ENCODE results near the gene NDUFA5. TPM values are rescaled to one million over a fixed set of nuclear protein-coding genes. Genes with fewer than 3 reads are reported as not detected.
"Not testable (repeated sequence)": the region's sequence is repeated elsewhere in the genome, so short reads cannot be mapped to it uniquely, and the experiment has no call there.

Gene NDUFA5
- polyA plus RNA-seq, 1 donor: 155 TPM

GRCh38 chr7:123528265-123528664 lies 29.4 kb downstream of the NDUFA5 start:
- no peaks in the 10 kb centered on the region for H3K36me3 ChIP-seq (ENCODE audit: control insufficient read depth, insufficient read depth, low read length)
- no peak for DNase-seq
- no peak overlapping the region for H3K4me3 ChIP-seq (ENCODE audit: low read length)
- H3K27ac ChIP-seq (ENCODE audit: low read length): no peak overlapping the region
- no CpG with 5 or more reads among the region's 5 CpGs for WGBS (ENCODE audit: insufficient coverage, low lambda C conversion rate)
- H3K27me3 ChIP-seq (ENCODE audit: control insufficient read depth, insufficient read depth, low read length): peaks cover 16% of the 10 kb centered on the region
- no peaks in the 10 kb centered on the region for H3K4me1 ChIP-seq (ENCODE audit: control insufficient read depth, insufficient read depth, low read length)
- no peaks in the 10 kb centered on the region for H3K9me3 ChIP-seq (ENCODE audit: control insufficient read depth, low read depth, low read length)

DNA sequence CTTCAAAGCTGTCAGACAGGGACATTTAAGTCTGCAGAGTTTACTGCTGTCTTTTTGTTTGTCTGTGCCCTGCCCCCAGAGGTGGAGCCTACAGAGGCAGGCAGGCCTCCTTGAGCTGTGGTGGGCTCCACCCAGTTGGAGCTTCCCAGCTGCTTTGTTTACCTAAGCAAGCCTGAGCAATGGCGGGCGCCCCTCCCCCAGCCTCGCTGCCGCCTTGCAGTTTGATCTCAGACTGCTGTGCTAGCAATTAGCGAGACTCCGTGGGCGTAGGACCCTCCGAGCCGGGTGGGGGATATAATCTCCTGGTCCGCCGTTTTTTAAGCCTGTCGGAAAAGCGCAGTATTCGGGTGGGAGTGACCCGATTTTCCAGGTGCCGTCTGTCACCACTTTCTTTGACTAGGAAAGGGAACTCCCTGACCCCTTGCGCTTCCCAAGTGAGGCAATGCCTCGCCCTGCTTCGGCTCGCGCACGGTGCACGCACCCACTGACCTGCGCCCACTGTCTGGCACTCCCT lies 29.8 kb downstream of the NDUFA5 start:
- not testable (repeated sequence) for DNase-seq; H3K4me1 ChIP-seq (ENCODE audit: control insufficient read depth, insufficient read depth, low read length); H3K9me3 ChIP-seq (ENCODE audit: control insufficient read depth, low read depth, low read length); H3K36me3 ChIP-seq (ENCODE audit: control insufficient read depth, insufficient read depth, low read length); H3K4me3 ChIP-seq (ENCODE audit: low read length); H3K27ac ChIP-seq (ENCODE audit: low read length)
- WGBS (ENCODE audit: insufficient coverage, low lambda C conversion rate): no CpG with 5 or more reads among the region's 24 CpGs
- H3K27me3 ChIP-seq (ENCODE audit: control insufficient read depth, insufficient read depth, low read length): peaks cover 12% of the 10 kb centered on the region

DNA sequence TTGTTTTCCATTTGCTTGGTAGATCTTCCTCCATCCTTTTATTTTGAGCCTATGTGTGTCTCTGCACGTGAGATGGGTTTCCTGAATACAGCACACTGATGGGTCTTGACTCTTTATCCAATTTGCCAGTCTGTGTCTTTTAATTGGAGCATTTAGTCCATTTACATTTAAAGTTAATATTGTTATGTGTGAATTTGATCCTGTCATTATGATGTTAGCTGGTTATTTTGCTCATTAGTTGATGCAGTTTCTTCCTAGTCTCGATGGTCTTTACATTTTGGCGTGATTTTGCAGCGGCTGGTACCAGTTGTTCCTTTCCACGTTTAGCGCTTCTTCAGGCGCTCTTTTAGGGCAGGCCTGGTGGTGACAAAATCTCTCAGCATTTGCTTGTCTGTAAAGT lies 31.1 kb downstream of the NDUFA5 start:
- DNase-seq; H3K4me3 ChIP-seq (ENCODE audit: low read length); H3K27ac ChIP-seq (ENCODE audit: low read length); H3K27me3 ChIP-seq (ENCODE audit: control insufficient read depth, insufficient read depth, low read length); H3K9me3 ChIP-seq (ENCODE audit: control insufficient read depth, low read depth, low read length); H3K4me1 ChIP-seq (ENCODE audit: control insufficient read depth, insufficient read depth, low read length); H3K36me3 ChIP-seq (ENCODE audit: control insufficient read depth, insufficient read depth, low read length): not testable (repeated sequence)
- no CpG with 5 or more reads among the region's 7 CpGs for WGBS (ENCODE audit: insufficient coverage, low lambda C conversion rate)

GRCh38 chr7:123522066-123522465 lies 35.6 kb downstream of the NDUFA5 start:
- peak; percentile 9 to 53 for DNase-seq
- 0% methylated on average over 1 of the region's 2 CpGs for WGBS (ENCODE audit: insufficient coverage, low lambda C conversion rate)
- no peak overlapping the region for H3K27ac ChIP-seq (ENCODE audit: low read length)
- H3K4me1 ChIP-seq (ENCODE audit: control insufficient read depth, insufficient read depth, low read length): no peaks in the 10 kb centered on the region
- H3K27me3 ChIP-seq (ENCODE audit: control insufficient read depth, insufficient read depth, low read length): no peaks in the 10 kb centered on the region
- no peaks in the 10 kb centered on the region for H3K9me3 ChIP-seq (ENCODE audit: control insufficient read depth, low read depth, low read length)
- no peak overlapping the region for H3K4me3 ChIP-seq (ENCODE audit: low read length)
- no peaks in the 10 kb centered on the region for H3K36me3 ChIP-seq (ENCODE audit: control insufficient read depth, insufficient read depth, low read length)

DNA sequence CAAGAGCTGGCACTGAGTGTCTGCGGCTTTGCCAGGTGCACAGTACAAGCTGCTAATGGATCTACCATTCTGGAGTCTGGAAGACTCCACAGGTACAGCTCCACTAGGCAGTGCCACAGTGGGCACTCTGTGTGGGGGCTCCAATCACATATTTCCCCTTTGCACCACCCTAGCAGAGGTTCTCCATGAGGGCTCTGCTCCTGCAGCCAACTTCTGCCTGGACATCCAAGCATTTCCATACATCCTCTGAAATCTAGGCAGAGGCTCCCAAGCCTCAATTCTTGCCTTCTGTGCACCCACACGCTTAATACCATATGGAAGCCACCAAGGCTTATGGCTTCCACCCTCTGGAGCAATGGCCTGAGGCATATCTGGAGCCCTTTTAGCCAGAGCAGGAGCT lies 52.4 kb downstream of the NDUFA5 start:
- WGBS (ENCODE audit: insufficient coverage, low lambda C conversion rate): no CpG with 5 or more reads among the region's 2 CpGs
- H3K4me1 ChIP-seq (ENCODE audit: control insufficient read depth, insufficient read depth, low read length): no peaks in the 10 kb centered on the region
- no peak overlapping the region for H3K4me3 ChIP-seq (ENCODE audit: low read length)
- H3K36me3 ChIP-seq (ENCODE audit: control insufficient read depth, insufficient read depth, low read length): no peaks in the 10 kb centered on the region
- H3K27ac ChIP-seq (ENCODE audit: low read length): no peak overlapping the region
- DNase-seq: no peak
- peaks cover 10% of the 10 kb centered on the region for H3K9me3 ChIP-seq (ENCODE audit: control insufficient read depth, low read depth, low read length)
- H3K27me3 ChIP-seq (ENCODE audit: control insufficient read depth, insufficient read depth, low read length): no peaks in the 10 kb centered on the region

DNA sequence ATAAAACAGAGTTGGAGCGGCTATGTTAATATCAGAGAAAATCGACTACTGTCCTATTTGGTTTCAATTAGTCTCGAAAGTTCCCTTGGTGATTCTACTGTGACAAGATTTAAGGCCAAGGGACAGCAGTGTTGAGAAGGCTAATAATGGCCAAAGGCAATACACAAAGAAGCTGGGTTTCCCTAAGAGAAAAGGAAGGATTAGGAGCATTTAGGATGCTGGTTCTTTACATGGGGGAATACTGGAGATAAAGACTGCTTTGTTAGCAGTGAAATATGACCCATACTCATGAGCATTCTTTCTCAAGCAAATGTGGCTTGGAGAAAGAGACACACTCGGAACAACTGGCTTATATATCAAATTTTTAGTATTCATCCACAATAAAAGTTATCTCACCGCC lies 55.4 kb downstream of the NDUFA5 start:
- DNase-seq: no peak
- Histone ChIP-seq H3K36me3 (ENCODE audit: control insufficient read depth, insufficient read depth, low read length) (no peaks in the 10 kb centered on the region), H3K4me3 (ENCODE audit: low read length) (no peak overlapping the region), H3K4me1 (ENCODE audit: control insufficient read depth, insufficient read depth, low read length) (no peaks in the 10 kb centered on the region), H3K27ac (ENCODE audit: low read length) (no peak overlapping the region), H3K9me3 (ENCODE audit: control insufficient read depth, low read depth, low read length) (peaks cover 10% of the 10 kb centered on the region), H3K27me3 (ENCODE audit: control insufficient read depth, insufficient read depth, low read length) (no peaks in the 10 kb centered on the region)
- 95% methylated on average over 4 of the region's 5 CpGs for WGBS (ENCODE audit: insufficient coverage, low lambda C conversion rate)

- Histone ChIP-seq H3K4me3 (ENCODE audit: low read length) (no peak overlapping the region), H3K9me3 (ENCODE audit: control insufficient read depth, low read depth, low read length) (peaks cover 9% of the 10 kb centered on the region), H3K36me3 (ENCODE audit: control insufficient read depth, insufficient read depth, low read length) (no peaks in the 10 kb centered on the region), H3K27me3 (ENCODE audit: control insufficient read depth, insufficient read depth, low read length) (no peaks in the 10 kb centered on the region), H3K27ac (ENCODE audit: low read length) (no peak overlapping the region), H3K4me1 (ENCODE audit: control insufficient read depth, insufficient read depth, low read length) (no peaks in the 10 kb centered on the region)
- DNase-seq: no peak
- WGBS (ENCODE audit: insufficient coverage, low lambda C conversion rate): no CpG with 5 or more reads among the region's 1 CpG
These were observed 56.6 kb downstream of the NDUFA5 start for GRCh38 chr7:123500878-123501489.

DNA sequence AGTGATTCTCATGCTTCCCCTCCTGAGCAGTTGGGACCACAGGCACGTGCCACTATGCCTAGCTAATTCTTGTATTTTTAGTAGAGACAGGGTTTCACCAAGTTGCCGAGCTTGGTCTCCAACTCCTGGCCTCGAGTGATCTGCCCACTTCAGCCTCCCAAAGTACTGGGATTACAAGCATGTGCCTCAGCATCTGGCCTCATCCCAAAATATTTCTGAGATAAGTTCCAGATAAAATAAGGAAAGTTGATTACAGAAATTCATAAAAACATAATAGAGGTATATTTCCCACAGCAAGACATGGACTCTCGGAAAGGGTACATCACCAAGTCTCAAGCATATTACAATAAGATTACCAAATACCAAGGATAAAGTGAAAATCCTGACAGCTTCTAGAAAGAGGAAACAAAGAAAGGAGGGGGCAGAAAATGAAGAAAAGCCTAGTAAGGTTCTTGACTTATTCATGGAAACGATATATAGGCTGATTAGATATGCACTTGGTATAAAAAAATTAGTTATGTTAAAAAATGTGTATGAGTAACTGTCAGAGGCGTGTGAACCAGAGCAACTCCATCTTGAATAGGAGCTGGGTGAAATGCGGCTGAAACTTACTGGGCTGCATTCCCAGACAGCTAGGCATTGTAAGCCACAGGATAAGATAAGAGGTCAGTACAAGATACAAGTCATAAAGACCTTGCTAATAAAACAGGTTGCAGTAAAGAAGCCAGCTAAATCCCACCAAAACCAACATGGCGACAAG lies 58.2 kb downstream of the NDUFA5 start:
- Histone ChIP-seq H3K36me3 (ENCODE audit: control insufficient read depth, insufficient read depth, low read length) (no peaks in the 10 kb centered on the region), H3K27me3 (ENCODE audit: control insufficient read depth, insufficient read depth, low read length) (no peaks in the 10 kb centered on the region), H3K4me3 (ENCODE audit: low read length) (no peak overlapping the region), H3K9me3 (ENCODE audit: control insufficient read depth, low read depth, low read length) (no peaks in the 10 kb centered on the region), H3K4me1 (ENCODE audit: control insufficient read depth, insufficient read depth, low read length) (no peaks in the 10 kb centered on the region), H3K27ac (ENCODE audit: low read length) (no peak overlapping the region)
- no CpG with 5 or more reads among the region's 8 CpGs for WGBS (ENCODE audit: insufficient coverage, low lambda C conversion rate)
- DNase-seq: peak; percentile 9 to 32

- Histone ChIP-seq H3K36me3 (ENCODE audit: control insufficient read depth, insufficient read depth, low read length) (no peaks in the 10 kb centered on the region), H3K27me3 (ENCODE audit: control insufficient read depth, insufficient read depth, low read length) (no peaks in the 10 kb centered on the region), H3K27ac (ENCODE audit: low read length) (no peak overlapping the region), H3K9me3 (ENCODE audit: control insufficient read depth, low read depth, low read length) (no peaks in the 10 kb centered on the region), H3K4me1 (ENCODE audit: control insufficient read depth, insufficient read depth, low read length) (no peaks in the 10 kb centered on the region), H3K4me3 (ENCODE audit: low read length) (no peak overlapping the region)
- 47% methylated on average over 2 of the region's 2 CpGs for WGBS (ENCODE audit: insufficient coverage, low lambda C conversion rate)
- DNase-seq: peak; percentile 6 to 45
These were observed 59.0 kb downstream of the NDUFA5 start for GRCh38 chr7:123498601-123499000.

DNA sequence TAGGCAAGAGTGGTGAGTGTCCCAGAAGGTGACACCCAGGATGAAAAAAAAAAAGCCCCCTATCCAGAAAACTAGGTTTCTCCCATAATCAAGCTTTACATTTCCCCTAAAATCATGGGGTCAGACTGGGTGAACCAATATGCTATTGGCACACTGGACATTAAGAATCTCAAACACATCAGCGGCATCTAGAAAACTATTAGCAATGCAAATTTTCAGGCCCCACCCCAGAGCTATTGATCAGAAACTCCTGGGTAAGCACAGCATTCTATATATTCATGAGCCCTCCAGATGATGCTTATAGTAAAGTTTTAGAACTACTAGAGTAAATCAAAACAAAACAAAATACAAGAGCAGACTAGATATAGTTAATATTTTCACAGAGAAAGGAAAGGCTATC lies 59.6 kb downstream of the NDUFA5 start:
- Histone ChIP-seq H3K36me3 (ENCODE audit: control insufficient read depth, insufficient read depth, low read length) (no peaks in the 10 kb centered on the region), H3K9me3 (ENCODE audit: control insufficient read depth, low read depth, low read length) (no peaks in the 10 kb centered on the region), H3K4me1 (ENCODE audit: control insufficient read depth, insufficient read depth, low read length) (no peaks in the 10 kb centered on the region), H3K27ac (ENCODE audit: low read length) (no peak overlapping the region), H3K4me3 (ENCODE audit: low read length) (no peak overlapping the region), H3K27me3 (ENCODE audit: control insufficient read depth, insufficient read depth, low read length) (peaks cover under 1% of the 10 kb centered on the region)
- no CpG with 5 or more reads among the region's 1 CpG for WGBS (ENCODE audit: insufficient coverage, low lambda C conversion rate)
- no peak for DNase-seq
